DOHH2 (cell line): ENCODE results near the gene TAGLN3.

Source experiments
- H3F3A ChIP-seq: fragments of 200-600 bp; sonication (generic), shearing (Covaris generic); 2 replicates; pipeline ENCODE4 v1.6.0; 2016; ENCODE audit warnings: antibody characterized with exemption, mild to moderate bottlenecking; ENCODE audit not compliant: control insufficient read depth, insufficient read depth
- H3K27ac ChIP-seq: fragments of 200-600 bp; sonication (generic); 2 replicates; pipeline ENCODE4 v1.5.1; 2014; ENCODE audit warnings: low read depth, mild to moderate bottlenecking, low read length, moderate library complexity
- H3K27me3 ChIP-seq: fragments of 200-600 bp; sonication (generic); 2 replicates; pipeline ENCODE4 v1.6.1; 2014; ENCODE audit warnings: mild to moderate bottlenecking, low read length, mixed read lengths; ENCODE audit not compliant: control insufficient read depth
- H3K36me3 ChIP-seq: fragments of 200-600 bp; sonication (generic); 2 replicates; pipeline ENCODE4 v1.6.1; 2014; ENCODE audit warnings: mild to moderate bottlenecking, low read length, moderate library complexity, mixed read lengths; ENCODE audit not compliant: control insufficient read depth
- H3K4me1 ChIP-seq: fragments of 200-600 bp; sonication (generic); 2 replicates; pipeline ENCODE4 v1.6.1; 2014; ENCODE audit warnings: mild to moderate bottlenecking, low read length, mixed read lengths; ENCODE audit not compliant: control insufficient read depth
- H3K4me2 ChIP-seq: fragments of 200-600 bp; sonication (generic); 2 replicates; pipeline ENCODE4 v1.6.0; 2014; ENCODE audit warnings: mild to moderate bottlenecking, low read length, moderate library complexity
- H3K4me3 ChIP-seq: fragments of 200-600 bp; sonication (generic); 2 replicates; pipeline ENCODE4 v1.5.1; 2014; ENCODE audit warnings: mild to moderate bottlenecking, low read length, mixed read lengths
- H3K79me2 ChIP-seq: fragments of 200-600 bp; sonication (generic); 2 replicates; pipeline ENCODE4 v1.6.1; 2014; ENCODE audit warnings: mild to moderate bottlenecking, low read length, mixed read lengths; ENCODE audit not compliant: control insufficient read depth
- H3K9me2 ChIP-seq: fragments of 200-600 bp; sonication (generic); replicated peaks from 2 replicates; pipeline ENCODE4 v1.6.1; 2014; ENCODE audit warnings: mild to moderate bottlenecking, low read length, mixed read lengths; ENCODE audit not compliant: control insufficient read depth
- H3K9me3 ChIP-seq: fragments of 200-600 bp; sonication (generic); 2 replicates; pipeline ENCODE4 v1.6.1; 2014; ENCODE audit warnings: antibody characterized with exemption, low read length, mixed read lengths; ENCODE audit not compliant: control insufficient read depth, insufficient read depth
- H4K20me1 ChIP-seq: fragments of 200-600 bp; sonication (generic); 2 replicates; pipeline ENCODE4 v1.6.0; 2014; ENCODE audit warnings: low read depth, mild to moderate bottlenecking, antibody characterized with exemption, low read length, moderate library complexity; ENCODE audit not compliant: control insufficient read depth, insufficient read depth
- EZH2phosphoT487 ChIP-seq: fragments of 200-600 bp; sonication (generic); IDR thresholded peaks from 2 replicates; pipeline ENCODE4 v1.6.1; 2017; ENCODE audit warnings: borderline replicate concordance, mild to moderate bottlenecking, antibody characterized with exemption, low read length, moderate library complexity, mixed read lengths
- TF ChIP-seq, protein P1 (sequence below): fragments of 200-600 bp; sonication (generic); IDR thresholded peaks from one replicate; pipeline ENCODE4 v1.5.1; 2014; ENCODE audit warnings: antibody characterized with exemption, mild to moderate bottlenecking, low read depth, low read length; ENCODE audit not compliant: poor library complexity, severe bottlenecking

Gene TAGLN3

DNA sequence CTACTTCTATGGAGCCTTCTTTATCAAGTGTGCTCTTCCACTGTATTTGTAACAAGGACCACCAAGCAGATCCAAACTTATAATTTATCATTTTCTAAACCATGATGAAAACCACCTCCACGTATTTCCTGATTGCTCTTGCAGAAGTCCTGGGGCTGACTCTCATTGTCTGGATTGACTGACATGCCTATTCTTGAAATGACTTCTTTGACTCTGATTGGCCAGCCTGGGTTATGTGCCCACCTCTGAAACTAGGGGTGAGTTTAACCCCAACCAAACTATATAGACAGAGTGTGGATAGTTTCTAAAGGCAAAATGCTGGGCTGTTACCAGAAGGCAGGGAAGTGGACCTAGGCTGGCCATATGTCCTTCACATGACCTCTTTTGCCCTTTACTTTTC lies 48.5 kb downstream of the TAGLN3 start:
- Histone ChIP-seq H3K4me1 (peaks cover 10% of the 10 kb centered on the region), H3K79me2 (no peaks in the 10 kb centered on the region), H3K9me3 (no peaks in the 10 kb centered on the region), H3K27ac (no peak overlapping the region), H3K27me3 (no peaks in the 10 kb centered on the region), H3K4me2 (no peak overlapping the region), H3K36me3 (no peaks in the 10 kb centered on the region), H4K20me1 (no peaks in the 10 kb centered on the region), H3K9me2 (no peaks in the 10 kb centered on the region), H3K4me3 (no peak overlapping the region), H3F3A (no peaks in the 10 kb centered on the region)
- TF ChIP-seq EZH2phosphoT487, result no peak
- TF ChIP-seq, protein P1, sequence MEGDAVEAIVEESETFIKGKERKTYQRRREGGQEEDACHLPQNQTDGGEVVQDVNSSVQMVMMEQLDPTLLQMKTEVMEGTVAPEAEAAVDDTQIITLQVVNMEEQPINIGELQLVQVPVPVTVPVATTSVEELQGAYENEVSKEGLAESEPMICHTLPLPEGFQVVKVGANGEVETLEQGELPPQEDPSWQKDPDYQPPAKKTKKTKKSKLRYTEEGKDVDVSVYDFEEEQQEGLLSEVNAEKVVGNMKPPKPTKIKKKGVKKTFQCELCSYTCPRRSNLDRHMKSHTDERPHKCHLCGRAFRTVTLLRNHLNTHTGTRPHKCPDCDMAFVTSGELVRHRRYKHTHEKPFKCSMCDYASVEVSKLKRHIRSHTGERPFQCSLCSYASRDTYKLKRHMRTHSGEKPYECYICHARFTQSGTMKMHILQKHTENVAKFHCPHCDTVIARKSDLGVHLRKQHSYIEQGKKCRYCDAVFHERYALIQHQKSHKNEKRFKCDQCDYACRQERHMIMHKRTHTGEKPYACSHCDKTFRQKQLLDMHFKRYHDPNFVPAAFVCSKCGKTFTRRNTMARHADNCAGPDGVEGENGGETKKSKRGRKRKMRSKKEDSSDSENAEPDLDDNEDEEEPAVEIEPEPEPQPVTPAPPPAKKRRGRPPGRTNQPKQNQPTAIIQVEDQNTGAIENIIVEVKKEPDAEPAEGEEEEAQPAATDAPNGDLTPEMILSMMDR, result no peak

DNA sequence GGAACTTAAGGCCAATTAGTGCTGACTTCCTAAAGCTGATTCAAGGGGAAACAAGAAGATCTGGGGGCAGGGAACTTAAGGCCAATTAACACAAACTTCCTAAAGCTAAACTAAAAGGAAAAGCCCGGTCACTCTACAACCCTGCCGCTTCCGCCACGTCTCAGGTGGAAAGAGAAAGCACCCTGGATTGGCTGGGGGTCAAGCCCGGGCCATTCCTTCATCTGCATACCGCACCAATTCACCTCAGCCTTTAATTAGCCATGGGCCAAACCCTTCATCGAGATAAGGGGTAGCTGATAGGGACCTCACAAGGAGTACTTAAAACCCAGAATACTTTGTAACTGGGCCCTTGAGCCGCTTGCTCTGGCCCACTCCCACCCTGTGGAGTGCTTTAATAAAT lies 50.2 kb downstream of the TAGLN3 start:
- Histone ChIP-seq H3K4me2 (no peak overlapping the region), H3K4me1 (peaks cover 14% of the 10 kb centered on the region), H3F3A (no peaks in the 10 kb centered on the region), H3K4me3 (no peak overlapping the region), H3K27ac (no peak overlapping the region), H3K36me3 (no peaks in the 10 kb centered on the region), H3K9me3 (no peaks in the 10 kb centered on the region), H3K79me2 (no peaks in the 10 kb centered on the region), H3K27me3 (no peaks in the 10 kb centered on the region), H3K9me2 (no peaks in the 10 kb centered on the region), H4K20me1 (no peaks in the 10 kb centered on the region)
- TF ChIP-seq, protein P1, result no peak
- TF ChIP-seq EZH2phosphoT487, result no peak

DNA sequence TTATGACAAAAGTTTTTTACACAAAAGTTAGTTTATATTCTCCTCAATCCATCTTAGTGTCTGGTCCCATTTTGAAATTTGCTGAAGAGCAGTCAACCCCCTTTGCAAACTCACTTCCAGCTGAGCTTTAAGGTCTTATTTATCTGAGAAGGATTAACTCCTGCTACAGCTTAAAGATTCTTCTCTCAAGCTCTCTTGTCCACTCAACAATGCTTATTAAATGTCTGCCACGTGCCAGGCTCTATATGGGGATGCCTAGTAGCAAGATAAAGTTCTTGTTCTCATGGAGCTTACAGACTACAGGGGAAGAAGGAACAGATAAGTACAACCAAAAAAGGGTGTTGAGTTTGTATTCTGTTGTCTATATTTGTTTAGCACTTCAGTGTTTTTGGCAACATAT lies 54.5 kb downstream of the TAGLN3 start:
- Histone ChIP-seq H4K20me1 (no peaks in the 10 kb centered on the region), H3K4me3 (no peak overlapping the region), H3K4me2 (no peak overlapping the region), H3K36me3 (no peaks in the 10 kb centered on the region), H3F3A (no peaks in the 10 kb centered on the region), H3K4me1 (peaks cover 12% of the 10 kb centered on the region), H3K27me3 (no peaks in the 10 kb centered on the region), H3K9me2 (no peaks in the 10 kb centered on the region), H3K9me3 (no peaks in the 10 kb centered on the region), H3K27ac (no peak overlapping the region), H3K79me2 (no peaks in the 10 kb centered on the region)
- no peak for TF ChIP-seq EZH2phosphoT487
- TF ChIP-seq, protein P1, result no peak

DNA sequence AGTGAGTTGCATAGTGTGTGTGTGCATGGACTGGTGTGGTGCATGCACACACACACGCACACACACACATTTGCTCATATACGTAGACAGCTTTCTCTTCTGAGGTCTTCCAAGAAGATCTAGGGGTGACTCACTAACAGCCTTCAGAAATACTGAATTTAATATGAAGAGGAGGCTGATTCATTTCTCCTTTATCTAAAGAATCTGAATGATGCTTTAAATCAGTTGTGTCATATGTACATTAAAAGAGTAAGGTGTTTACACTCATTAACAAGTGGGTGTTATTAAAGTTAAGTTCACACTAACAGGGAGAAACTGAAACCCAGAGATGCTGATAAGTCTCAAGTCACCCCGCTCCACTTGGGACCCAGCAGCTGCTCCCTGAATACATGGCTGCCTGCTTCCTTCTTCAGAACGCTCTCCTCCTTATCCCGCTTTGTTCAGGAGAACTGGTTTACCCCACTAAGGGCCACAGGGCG lies 57.8 kb downstream of the TAGLN3 start:
- no peaks in the 10 kb centered on the region; the same call in 1 of the 2 replicates for H3K9me3 ChIP-seq
- no peak overlapping the region for H3K4me3 ChIP-seq
- no peaks in the 10 kb centered on the region for H3K9me2 ChIP-seq
- TF ChIP-seq, protein P1, result no peak
- no peak for TF ChIP-seq EZH2phosphoT487
- peaks cover 12% of the 10 kb centered on the region for H3K4me1 ChIP-seq
- H3F3A ChIP-seq, result no peaks in the 10 kb centered on the region
- H3K27ac ChIP-seq, result no peak overlapping the region
- H3K79me2 ChIP-seq, result no peaks in the 10 kb centered on the region
- H3K27me3 ChIP-seq, result no peaks in the 10 kb centered on the region
- no peaks in the 10 kb centered on the region for H3K36me3 ChIP-seq
- H3K4me2 ChIP-seq, result no peak overlapping the region
- H4K20me1 ChIP-seq, result no peaks in the 10 kb centered on the region
